Gastrocnemius medialis (tissue), 4 donors: ENCODE data around the gene AGTRAP.

Source experiments
- CTCF ChIP-seq, 5 experiments: fragments of 450-650 bp in 3 of 5; fragments of 200-600 bp in 2 of 5; sonication (generic) in 2 of 5; IDR thresholded peaks in 4 of 5; conservative IDR thresholded peaks in 1 of 5; 1 replicate in 4 of 5; 2 replicates in 1 of 5; pipeline ENCODE4 v1.5.1; 2016 to 2019; ENCODE audit warnings: antibody characterized with exemption in 5 of 5, mild to moderate bottlenecking in 3 of 5, moderate library complexity in 3 of 5
- POLR2A ChIP-seq, 2 donors: fragments of 450-650 bp; IDR thresholded peaks; one replicate each; pipeline ENCODE4 v1.6.1; 2017; ENCODE audit warnings: antibody characterized with exemption in 2 of 2, mild to moderate bottlenecking in 2 of 2, moderate library complexity in 2 of 2

GRCh38 chr1:11708554-11709350, 27.2 kb upstream of the AGTRAP start:
- TF ChIP-seq CTCF (IDR thresholded peaks at IDR 0.05 in 4 of 5, conservative IDR thresholded peaks at IDR 0.05 in 1 of 5) (no peak), POLR2A (IDR thresholded peaks at IDR 0.05) (no peak)
